Neutrophil (primary cell): ENCODE data around the gene BPHL.
"Not testable (repeated sequence)": the region's sequence is repeated elsewhere in the genome, so short reads cannot be mapped to it uniquely, and the experiment has no call there.

ENCODE experiments used
- H3K27ac ChIP-seq: fragments of 200-600 bp; sonication (generic); 2 replicates; pipeline ENCODE4 v1.5.1; 2016; ENCODE audit warnings: mild to moderate bottlenecking, moderate library complexity
- H3K27me3 ChIP-seq: fragments of 200-600 bp; sonication (generic); 2 replicates; pipeline ENCODE4 v1.6.0; 2016; ENCODE audit warnings: mild to moderate bottlenecking
- H3K36me3 ChIP-seq: fragments of 200-600 bp; sonication (generic); 2 replicates; pipeline ENCODE4 v1.5.1; 2017
- H3K4me1 ChIP-seq, 2 experiments: fragments of 200-600 bp in 1 of 2; sonication (generic) in 1 of 2; 1 replicate in 1 of 2; 2 replicates in 1 of 2; pipeline versions ENCODE4 v1.5.1 to v1.6.1; 2013 to 2016; ENCODE audit warnings: low read depth in 1 of 2, low read length in 1 of 2, mild to moderate bottlenecking in 1 of 2, moderate library complexity in 1 of 2; ENCODE audit not compliant: control insufficient read depth in 1 of 2, insufficient read depth in 1 of 2
- H3K4me3 ChIP-seq, 2 experiments: fragments of 200-600 bp in 1 of 2; sonication (generic) in 1 of 2; 1 replicate in 1 of 2; 2 replicates in 1 of 2; pipeline ENCODE4 v1.5.1; 2013 to 2016; ENCODE audit warnings: low read depth in 1 of 2, low read length in 1 of 2, mild to moderate bottlenecking in 1 of 2, moderate library complexity in 1 of 2
- H3K9me3 ChIP-seq: fragments of 200-600 bp; sonication (generic); 2 replicates; pipeline ENCODE4 v1.5.1; 2016
- CTCF ChIP-seq: fragments of 200-600 bp; sonication (generic); IDR thresholded peaks from 2 replicates; pipeline ENCODE4 v1.5.1; 2016; ENCODE audit warnings: antibody characterized with exemption

Gene BPHL

DNA sequence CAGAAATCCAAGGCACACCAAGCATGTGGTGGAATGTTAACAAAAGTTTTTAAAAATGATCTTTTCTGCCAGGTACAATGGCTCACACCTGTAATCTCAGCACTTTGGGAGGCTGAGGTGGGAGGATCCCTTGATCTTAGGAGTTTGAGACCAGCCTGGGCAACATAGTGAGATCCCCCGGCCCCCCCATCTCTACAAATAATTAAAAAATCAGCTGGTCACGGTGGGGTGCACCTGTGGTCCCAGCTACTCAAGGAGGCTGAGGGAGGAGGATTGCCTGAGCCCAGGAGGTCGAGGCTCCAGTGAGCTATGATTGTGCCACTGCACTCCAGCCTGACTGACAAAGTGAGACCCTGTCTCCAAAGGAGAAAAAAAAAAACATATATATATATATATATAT lies 42.2 kb upstream of the BPHL start:
- Histone ChIP-seq H3K27ac (no peak overlapping the region), H3K9me3 (no peaks in the 10 kb centered on the region), H3K4me3 (no peak overlapping the region), H3K4me1 (peaks cover 6 to 12% of the 10 kb centered on the region in 2 experiments), H3K36me3 (peaks cover 53% of the 10 kb centered on the region), H3K27me3 (no peaks in the 10 kb centered on the region)
- no peak for TF ChIP-seq CTCF

DNA sequence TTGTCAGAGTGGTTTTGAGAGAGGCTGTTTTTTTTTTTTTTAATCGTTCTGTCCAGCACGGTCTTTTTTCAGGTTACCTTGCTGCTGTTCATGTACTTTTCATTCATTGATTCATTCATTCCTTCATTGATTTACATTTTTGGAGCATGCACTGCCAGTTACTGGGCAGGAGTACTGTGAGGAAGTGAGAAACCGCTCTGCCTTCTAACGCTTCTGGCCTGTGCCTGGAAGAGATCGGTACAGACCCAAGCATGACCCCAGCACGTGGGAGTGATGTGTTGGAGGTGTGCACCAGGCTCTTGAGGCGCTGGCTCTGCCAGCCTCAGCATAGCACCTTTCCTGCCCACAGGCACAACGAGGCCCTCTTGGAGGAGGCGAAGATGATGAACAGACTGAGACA lies 41.1 kb upstream of the BPHL start:
- Histone ChIP-seq H3K4me1 (peaks cover 6 to 10% of the 10 kb centered on the region in 2 experiments), H3K36me3 (peaks cover 63% of the 10 kb centered on the region), H3K27me3 (no peaks in the 10 kb centered on the region), H3K9me3 (no peaks in the 10 kb centered on the region), H3K4me3 (no peak overlapping the region), H3K27ac (no peak overlapping the region)
- TF ChIP-seq CTCF, result no peak

GRCh38 chr6:3078952-3079351 lies 39.6 kb upstream of the BPHL start:
- not testable (repeated sequence) for H3K4me3 ChIP-seq, H3K4me1 ChIP-seq, H3K9me3 ChIP-seq, H3K27ac ChIP-seq, H3K27me3 ChIP-seq
- peaks cover 70% of the 10 kb centered on the region for H3K36me3 ChIP-seq

DNA sequence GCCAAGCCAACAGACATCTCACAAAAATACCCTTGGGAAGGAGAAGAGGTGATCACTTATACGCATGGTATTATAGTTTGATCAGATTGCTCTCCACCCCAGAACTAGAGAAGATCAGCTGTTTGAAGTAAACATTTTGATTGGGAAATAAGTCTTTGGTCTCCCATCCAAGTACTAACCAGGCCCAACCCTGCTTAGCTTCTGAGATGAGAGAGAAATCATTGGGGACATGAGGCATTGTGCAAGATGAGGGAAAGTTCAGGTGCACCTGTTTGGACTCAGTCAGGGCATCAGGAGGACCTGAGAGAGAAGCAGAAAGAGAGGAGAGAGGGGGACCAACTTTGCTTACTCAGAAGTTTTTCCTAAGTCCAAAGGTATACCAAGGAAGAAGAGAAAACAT lies 38.8 kb upstream of the BPHL start:
- H3K27me3 ChIP-seq, result no peaks in the 10 kb centered on the region
- no peak overlapping the region for H3K4me3 ChIP-seq
- no peak overlapping the region for H3K27ac ChIP-seq
- H3K9me3 ChIP-seq, result no peaks in the 10 kb centered on the region
- peaks cover 76% of the 10 kb centered on the region for H3K36me3 ChIP-seq
- H3K4me1 ChIP-seq, result peaks cover 6 to 10% of the 10 kb centered on the region in 2 experiments
- no peak for TF ChIP-seq CTCF

DNA sequence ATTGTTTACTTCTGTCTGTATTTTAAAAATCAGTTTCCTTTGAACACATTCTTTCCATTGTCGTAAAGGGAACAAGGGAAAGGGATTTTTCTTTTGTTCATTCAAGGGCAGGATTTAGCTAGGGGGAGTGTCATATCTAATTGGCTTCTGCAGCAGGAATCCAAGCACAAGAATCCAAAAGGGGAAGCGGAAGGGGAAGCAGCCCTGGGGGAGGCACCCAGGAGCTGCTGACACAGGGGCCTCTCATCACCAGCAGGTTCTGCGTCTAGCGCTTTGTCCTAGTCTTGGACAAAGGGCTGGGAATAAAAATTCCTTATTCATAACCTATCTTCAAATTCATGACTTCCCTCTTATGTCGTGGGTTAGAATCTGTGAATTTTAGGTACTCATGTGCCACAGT lies 36.6 kb upstream of the BPHL start:
- H3K4me1 ChIP-seq, result no peaks in the 10 kb centered on the region
- no peak for TF ChIP-seq CTCF
- no peak overlapping the region for H3K4me3 ChIP-seq
- H3K27ac ChIP-seq, result peak overlapping the region; percentile 52
- no peaks in the 10 kb centered on the region for H3K9me3 ChIP-seq
- H3K36me3 ChIP-seq, result peaks cover 93% of the 10 kb centered on the region
- no peaks in the 10 kb centered on the region for H3K27me3 ChIP-seq

GRCh38 chr6:3085074-3085473 lies 33.4 kb upstream of the BPHL start:
- Histone ChIP-seq H3K36me3 (peaks cover 90% of the 10 kb centered on the region), H3K27ac (no peak overlapping the region), H3K4me1 (no peaks in the 10 kb centered on the region), H3K27me3 (no peaks in the 10 kb centered on the region), H3K4me3 (no peak overlapping the region), H3K9me3 (no peaks in the 10 kb centered on the region)
- no peak for TF ChIP-seq CTCF
